Heart left ventricle (tissue), 16 donors: ENCODE measurements around the gene PIGW. TPM values are rescaled to one million over a fixed set of nuclear protein-coding genes. Genes with fewer than 3 reads are reported as not detected.
A peak's percentile ranks its signal among the peaks of the same experiment; 100 is the strongest.

Source experiments
- ATAC-seq, 4 donors: fragments of 200-7000 bp; cut with Tn5 transposase; one replicate each; pipeline ENCODE4 v1.9.1; 2020 to 2022; ENCODE audit warnings: moderate library complexity in 4 of 4, mild to moderate bottlenecking in 3 of 4, moderate number of reproducible peaks in 1 of 4
- DNase-seq, 5 donors: peaks; one replicate each; pipeline ENCODE4 v3.0.0-alpha.2; 2020
- H3K27ac ChIP-seq, 12 donors: fragments of 200-600 bp; sonication (generic) in 4 of 12; one replicate each; pipeline versions ENCODE4 v1.5.0 to v1.8.0; 2016 to 2022; ENCODE audit warnings: mild to moderate bottlenecking in 2 of 12
- H3K27me3 ChIP-seq, 9 donors: fragments of 200-600 bp; sonication (generic) in 2 of 9; one replicate each; pipeline versions ENCODE4 v1.5.1 to v1.8.0; 2016 to 2022; ENCODE audit warnings: mild to moderate bottlenecking in 3 of 9
- H3K36me3 ChIP-seq, 9 donors: fragments of 200-600 bp; sonication (generic) in 2 of 9; one replicate each; pipeline versions ENCODE4 v1.5.0 to v1.8.0; 2018 to 2022; ENCODE audit warnings: mild to moderate bottlenecking in 2 of 9
- H3K4me1 ChIP-seq, 12 donors: fragments of 200-600 bp; sonication (generic) in 4 of 12; one replicate each; pipeline versions ENCODE4 v1.5.0 to v1.8.0; 2016 to 2022; ENCODE audit warnings: mild to moderate bottlenecking in 3 of 12
- H3K4me3 ChIP-seq, 12 donors: fragments of 200-600 bp; sonication (generic) in 4 of 12; one replicate each; pipeline versions ENCODE4 v1.5.0 to v1.8.0; 2017 to 2022; ENCODE audit warnings: mild to moderate bottlenecking in 9 of 12, moderate library complexity in 4 of 12
- H3K9me3 ChIP-seq, 12 donors: fragments of 200-600 bp; sonication (generic) in 4 of 12; one replicate each; pipeline versions ENCODE4 v1.5.0 to v1.8.0; 2016 to 2022; ENCODE audit warnings: mild to moderate bottlenecking in 1 of 12
- CTCF ChIP-seq, 12 donors: fragments of 200-600 bp; sonication (generic) in 4 of 12; IDR thresholded peaks; one replicate each; pipeline versions ENCODE4 v1.5.0 to v1.8.0; 2018 to 2022; ENCODE audit warnings: antibody characterized with exemption in 12 of 12, mild to moderate bottlenecking in 5 of 12
- POLR2A ChIP-seq, 2 donors: fragments of 450-650 bp; IDR thresholded peaks; one replicate each; pipeline ENCODE4 v1.6.1; 2017; ENCODE audit warnings: antibody characterized with exemption in 2 of 2, mild to moderate bottlenecking in 2 of 2, moderate library complexity in 2 of 2
- WGBS, 4 donors: extraction: QIAGEN DNeasy Blood & Tissue Kit in 2 of 4; methylation state at CpG; one replicate each; pipeline versions ENCODE4 v1.1.5 to v1.1.7; 2013 to 2018; 5-methylcytosine and 5-hydroxymethylcytosine counted together
- intact Hi-C, 10 donors: fragments of 100-400 bp; cut with DNase I; formaldehyde crosslinking; loops; one replicate each; pipeline versions ENCODE4 v1.11.1 to v1.14.2; 2022
- polyA plus RNA-seq, 2 donors: library from polyadenylated mRNA; stranded (reverse); fragments of 200-250 nt; gene quantifications; one replicate each; pipeline ENCODE4 v1.2.3, GENCODE V29; 2013
- total RNA-seq, 9 donors: library from RNA; depleted of rRNA in 2 of 9; stranded (reverse); fragments of >200 nt in 2 of 9; fragmentation: NEBNext Ultra II Directional in 3 of 9; extraction: Animal tissue kit (Norgen Biotek cat#: 25700) in 3 of 9; gene quantifications; one replicate each; pipeline versions ENCODE4 v1.1.0 to v1.2.4, GENCODE V29; 2016 to 2023
- donor health status: ischemic (EF 13 %, LVEDD 7.1; RV severe dilation, severe dysfunction).
- donor health status: healthy with polysubstance abuse.
- donor health status: DM: no; HTN: yes; CAD: no.
- donor health status: DM: no; HTN: no; CAD: no.
- donor health status: ischemic (EF 25% LVEDD 6.9; RV normal size, moderate dysfunction).
- donor health status: ischemic (EF 25% LVEDD 5.7; RV mildly dilated, moderate dysfunction).
- donor health status: healthy.
- donor health status: DM: yes; HTN: yes; CAD: no.
- donor health status: ischemic (EF 35%, LVEDD 5.7; RV mildly dilated, moderate dysfunction).
- donor health status: nonischemic (EF 11% LVEDD 7.7; RV severe dilation, severe dysfunction).
- donor health status: DM: yes; HTN: yes; CAD: no.
- donor health status: PGD.
- donor health status: ischemic (EF 29% LVEDD 5.4; RV normal size, mild dysfunction).
- donor health status: nonischemic (EF 23%, LVEDD 6.1; RV moderate dilation, normal function).

Gene PIGW
- total and polyA plus RNA-seq, 11 donors, result 2.1 to 8.9 (median 5.7) TPM

- ATAC-seq, result no peak
Measured at GRCh38 chr17:36550491-36551417, 16.0 kb downstream of the PIGW start.

GRCh38 chr17:36553459-36553858, 18.7 kb downstream of the PIGW start:
- peaks cover 0 to 50% (median 39%) of the 10 kb centered on the region in 9 donors for H3K36me3 ChIP-seq
- TF ChIP-seq CTCF (IDR thresholded peaks at IDR 0.05) (no peak), POLR2A (IDR thresholded peaks at IDR 0.05) (no peak)
- H3K9me3 ChIP-seq, result no peaks in the 10 kb centered on the region
- intact Hi-C loops, result no loop called here
- no peak for ATAC-seq
- peaks cover 0 to 58% (median 31%) of the 10 kb centered on the region in 12 donors for H3K4me1 ChIP-seq
- H3K27me3 ChIP-seq, result no peaks in the 10 kb centered on the region
- WGBS, 4 donors, result 80 to 87% (median 85%) methylated on average over 3 of the region's 3 CpGs
- H3K4me3 ChIP-seq, result no peak overlapping the region
- H3K27ac ChIP-seq, result no peak overlapping the region
- DNase-seq, result no peak

More at GRCh38 chr17:36550491-36551417, 16.0 kb downstream of the PIGW start:
- H3K36me3 ChIP-seq, result peaks cover 0 to 44% (median 18%) of the 10 kb centered on the region in 9 donors
- no peak overlapping the region for H3K4me3 ChIP-seq
- no peak for DNase-seq
- no peaks in the 10 kb centered on the region for H3K9me3 ChIP-seq
- H3K27me3 ChIP-seq, result no peaks in the 10 kb centered on the region
- no peak for TF ChIP-seq POLR2A (IDR thresholded peaks at IDR 0.05)
- TF ChIP-seq CTCF (IDR thresholded peaks at IDR 0.05), result no peak
- intact Hi-C loops, result loop anchor here in 1 of 10 donors (2.0 kb wide), 1 partner anchor 36 kb away; no protein-coding TSS in a partner anchor
- peaks cover 12 to 84% (median 56%) of the 10 kb centered on the region in 12 donors for H3K4me1 ChIP-seq
- peak overlapping the region in 1 of 12 donors; percentile 5 for H3K27ac ChIP-seq
- 88 to 90% (median 89%) methylated on average over 8 of the region's 8 CpGs for WGBS, 4 donors

GRCh38 chr17:36566081-36566480, 31.3 kb downstream of the PIGW start:
- Histone ChIP-seq H3K36me3 (peaks cover 0 to 100% (median 94%) of the 10 kb centered on the region in 9 donors), H3K4me1 (peaks cover 0 to 4% (median 0%) of the 10 kb centered on the region in 12 donors), H3K4me3 (no peak overlapping the region), H3K27ac (no peak overlapping the region), H3K27me3 (no peaks in the 10 kb centered on the region), H3K9me3 (no peaks in the 10 kb centered on the region)
- TF ChIP-seq CTCF (IDR thresholded peaks at IDR 0.05) (no peak), POLR2A (IDR thresholded peaks at IDR 0.05) (no peak)
- no peak for DNase-seq
- 94 to 98% (median 95%) methylated on average over 4 of the region's 4 CpGs for WGBS, 4 donors
- no peak for ATAC-seq
- intact Hi-C loops, result no loop called here

GRCh38 chr17:36575028-36575427, 40.2 kb downstream of the PIGW start:
- Histone ChIP-seq H3K36me3 (peaks cover 0 to 92% (median 71%) of the 10 kb centered on the region in 9 donors), H3K9me3 (no peaks in the 10 kb centered on the region), H3K27me3 (no peaks in the 10 kb centered on the region), H3K27ac (no peak overlapping the region), H3K4me1 (peaks cover 0 to 9% (median 2%) of the 10 kb centered on the region in 12 donors), H3K4me3 (no peak overlapping the region)
- intact Hi-C loops, result no loop called here
- TF ChIP-seq CTCF (IDR thresholded peaks at IDR 0.05), result no peak
- no peak for TF ChIP-seq POLR2A (IDR thresholded peaks at IDR 0.05)
- peak in 1 of 5 donors; percentile 42 for DNase-seq
- 95 to 98% (median 96%) methylated on average over 11 to 12 of the region's 12 CpGs for WGBS, 4 donors
- ATAC-seq, result no peak
